D721Med (cell line): ENCODE results near the gene TRAF3IP1.

ENCODE experiments used
- DNase-seq: peaks from one replicate; pipeline ENCODE4 v3.0.0; 2011; ENCODE audit warnings: low spot score; ENCODE audit not compliant: insufficient read length
- FAIRE-seq: peaks from 2 replicates; lab custom pipeline; 2011; peaks lifted over from hg19 to GRCh38; lab: Jason Lieb, UNC
- CTCF ChIP-seq: IDR thresholded peaks from 2 replicates; pipeline ENCODE4 v1.5.1; 2012; ENCODE audit warnings: mild to moderate bottlenecking, control low read depth; ENCODE audit not compliant: insufficient read depth; ENCODE audit errors: missing control alignments

The TRAF3IP1 gene

GRCh38 chr2:238446371-238446770 lies 126.1 kb downstream of the TRAF3IP1 start:
- FAIRE-seq (no peak), DNase-seq (no peak)
- TF ChIP-seq CTCF: no peak

- DNase-seq: no peak
- TF ChIP-seq CTCF: no peak
- no peak for FAIRE-seq
Measured at GRCh38 chr2:238448031-238448955, 128.0 kb downstream of the TRAF3IP1 start.

- no peak for TF ChIP-seq CTCF
- no peak for DNase-seq
- FAIRE-seq: no peak
Measured at GRCh38 chr2:238449241-238449640, 128.9 kb downstream of the TRAF3IP1 start.

- no peak for TF ChIP-seq CTCF
- FAIRE-seq (no peak), DNase-seq (no peak)
Measured at GRCh38 chr2:238449909-238450417, 129.6 kb downstream of the TRAF3IP1 start.

GRCh38 chr2:238450440-238450861 lies 130.1 kb downstream of the TRAF3IP1 start:
- TF ChIP-seq CTCF: no peak
- no peak for FAIRE-seq
- DNase-seq: no peak
